Dendritic cell treated with granulocyte-macrophage colony-stimulating factor and Interleukin-4, amounts not matched to agents 40 ng/mL and 50 ng/mL, for 4 days (primary cell): ENCODE results near the gene MYADM.
"Not testable (repeated sequence)": the region's sequence is repeated elsewhere in the genome, so short reads cannot be mapped to it uniquely, and the experiment has no call there.

Source experiments
- H3K27ac Mint-ChIP-seq: one replicate; pipeline ENCODE4 v1.8.0; 2022; ENCODE audit warnings: mild to moderate bottlenecking, mixed read lengths
- H3K27me3 Mint-ChIP-seq: one replicate; pipeline ENCODE4 v1.8.0; 2022; ENCODE audit warnings: mild to moderate bottlenecking, mixed read lengths
- H3K36me3 Mint-ChIP-seq: one replicate; pipeline ENCODE4 v1.8.0; 2022; ENCODE audit warnings: low read depth, mixed read lengths
- H3K4me1 Mint-ChIP-seq: one replicate; pipeline ENCODE4 v1.8.0; 2022; ENCODE audit warnings: low read depth, mixed read lengths
- H3K4me3 Mint-ChIP-seq: one replicate; pipeline ENCODE4 v1.8.0; 2022; ENCODE audit warnings: mild to moderate bottlenecking, moderate library complexity, mixed read lengths
- H3K9me3 Mint-ChIP-seq: one replicate; pipeline ENCODE4 v1.8.0; 2022; ENCODE audit warnings: mixed read lengths
- intact Hi-C: fragments of 100-400 bp; cut with micrococcal nuclease; formaldehyde crosslinking; loops from one replicate; pipeline ENCODE4 v1.15.0; 2022

MYADM gene, protein sequence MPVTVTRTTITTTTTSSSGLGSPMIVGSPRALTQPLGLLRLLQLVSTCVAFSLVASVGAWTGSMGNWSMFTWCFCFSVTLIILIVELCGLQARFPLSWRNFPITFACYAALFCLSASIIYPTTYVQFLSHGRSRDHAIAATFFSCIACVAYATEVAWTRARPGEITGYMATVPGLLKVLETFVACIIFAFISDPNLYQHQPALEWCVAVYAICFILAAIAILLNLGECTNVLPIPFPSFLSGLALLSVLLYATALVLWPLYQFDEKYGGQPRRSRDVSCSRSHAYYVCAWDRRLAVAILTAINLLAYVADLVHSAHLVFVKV

DNA sequence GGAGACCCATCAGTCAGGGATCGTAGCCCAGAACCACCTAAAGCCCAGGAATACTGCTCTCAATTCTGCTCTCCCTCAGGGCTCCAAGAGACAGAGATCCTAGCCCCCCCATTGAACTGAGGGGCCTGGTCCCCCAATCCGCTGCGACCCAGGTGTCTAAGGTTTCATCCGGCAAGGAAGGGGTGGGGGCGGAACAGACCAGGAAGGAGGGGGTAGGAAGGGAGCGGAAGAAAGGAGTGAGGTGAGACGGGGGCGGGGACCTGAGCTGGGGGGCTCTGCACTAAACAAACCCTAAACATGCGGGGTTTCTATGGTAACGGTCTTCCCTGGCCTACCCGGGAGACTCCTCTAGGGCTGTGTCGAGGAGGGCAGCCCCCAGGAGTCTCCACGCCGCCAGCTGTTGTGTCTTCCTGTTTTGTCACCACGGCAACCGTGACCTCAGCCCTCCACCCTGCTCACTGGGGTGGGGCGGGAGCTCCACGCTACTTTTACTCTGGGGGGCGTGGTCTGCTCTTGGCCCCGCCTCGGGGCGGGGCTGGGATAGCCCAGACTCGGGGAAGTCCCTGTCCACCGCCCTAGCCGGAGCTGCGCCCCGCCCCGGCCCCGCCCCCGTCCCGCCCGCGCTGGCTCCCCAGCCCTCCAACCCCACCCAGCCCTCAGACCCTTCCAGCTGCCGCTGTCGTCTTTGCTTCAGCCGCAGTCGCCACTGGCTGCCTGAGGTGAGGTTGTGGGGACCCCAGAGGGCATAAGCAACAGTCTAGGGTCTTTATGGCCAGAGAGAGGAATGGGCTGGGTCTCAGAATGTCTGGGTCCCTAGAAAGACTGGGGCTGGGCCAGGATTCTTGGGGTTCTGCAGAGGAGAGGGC lies at the start of gene MYADM:
Gene MYADM, plus strand, starts transcription at position 659 of the 866 bp plus-strand sequence. CDS start 5,647 bp downstream, outside the sequence.
- Mint-ChIP-seq H3K9me3 (no peaks in the 10 kb centered on the region), H3K27me3 (peaks cover 16% of the 10 kb centered on the region), H3K36me3 (peaks cover 30% of the 10 kb centered on the region), H3K27ac (peak within 1 kb of the TSS; percentile 95), H3K4me3 (peak within 1 kb of the TSS; percentile 93), H3K4me1 (peaks cover 59% of the 10 kb centered on the region)
- intact Hi-C loops = loop anchor here (2.0 kb wide), 2 partner anchors 15 to 269 kb away; partner anchors contain the start of gene CNOT3

- intact Hi-C loops = no loop called here
- peaks cover 19% of the 10 kb centered on the region for H3K4me1 Mint-ChIP-seq
- H3K27ac Mint-ChIP-seq = no peak overlapping the region
- no peaks in the 10 kb centered on the region for H3K36me3 Mint-ChIP-seq
- no peaks in the 10 kb centered on the region for H3K27me3 Mint-ChIP-seq
- no peak overlapping the region for H3K4me3 Mint-ChIP-seq
- no peaks in the 10 kb centered on the region for H3K9me3 Mint-ChIP-seq
Observed at GRCh38 chr19:53818756-53819155, 48.9 kb upstream of the MYADM start.

DNA sequence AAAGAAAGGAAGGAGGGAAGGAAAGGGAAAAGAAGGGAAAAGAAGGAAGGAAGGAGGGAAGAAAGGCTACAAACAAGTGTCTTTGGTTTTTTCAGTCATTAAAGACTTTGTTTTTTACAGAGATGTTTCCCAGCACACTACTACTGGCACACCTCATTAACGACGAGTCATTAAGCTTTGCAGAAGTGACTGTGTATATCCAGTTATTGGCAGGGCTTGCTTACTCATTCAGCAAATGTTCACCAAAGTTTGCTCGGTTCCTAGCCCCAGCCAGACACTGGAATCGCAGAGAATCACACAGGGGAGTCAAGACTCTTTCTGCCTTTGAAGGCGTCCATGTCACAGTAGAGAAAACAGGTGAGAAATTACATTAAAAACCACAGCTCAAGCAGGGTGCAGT lies 47.8 kb upstream of the MYADM start:
- peaks cover 30% of the 10 kb centered on the region for H3K4me1 Mint-ChIP-seq
- no peaks in the 10 kb centered on the region for H3K36me3 Mint-ChIP-seq
- no peak overlapping the region for H3K4me3 Mint-ChIP-seq
- H3K27ac Mint-ChIP-seq = peak overlapping the region; percentile 47
- intact Hi-C loops = no loop called here
- no peaks in the 10 kb centered on the region for H3K9me3 Mint-ChIP-seq
- H3K27me3 Mint-ChIP-seq = no peaks in the 10 kb centered on the region

DNA sequence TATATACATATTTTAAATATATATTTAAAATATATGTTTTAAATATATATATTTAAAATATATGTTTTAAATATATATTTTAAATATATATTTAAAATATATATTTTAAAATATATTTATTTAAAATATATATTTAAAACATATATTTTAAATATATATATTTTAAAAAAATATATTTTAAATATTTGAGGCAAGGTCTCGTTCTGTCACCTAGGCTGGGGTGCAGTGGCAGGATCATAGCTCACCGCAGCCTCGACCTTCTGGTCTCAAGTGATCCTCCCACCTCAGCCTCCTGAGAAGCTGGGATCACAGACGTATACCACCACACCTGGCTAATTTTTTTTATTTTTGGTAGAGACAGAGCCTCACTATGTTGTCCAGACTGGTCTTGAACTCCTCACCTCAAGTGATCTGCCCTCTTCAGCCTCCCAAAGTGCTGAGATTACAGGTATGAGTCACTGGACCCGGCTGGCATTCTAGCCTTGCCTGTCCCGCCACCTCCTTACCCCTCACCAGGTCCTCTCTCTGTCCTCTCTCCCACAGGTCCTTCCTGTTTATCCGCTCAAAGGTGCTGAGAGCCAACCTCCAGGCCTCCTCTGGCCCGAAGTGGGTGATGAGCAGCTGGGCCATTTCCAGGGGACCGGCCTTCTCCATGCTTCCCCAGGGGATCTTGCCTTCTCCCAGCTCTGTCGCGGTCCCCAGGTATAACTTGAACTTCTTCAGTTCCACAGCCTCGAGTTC lies 44.1 kb upstream of the MYADM start:
- peaks cover 2% of the 10 kb centered on the region for H3K27me3 Mint-ChIP-seq
- no peaks in the 10 kb centered on the region for H3K9me3 Mint-ChIP-seq
- peak overlapping the region; percentile 62 for H3K4me3 Mint-ChIP-seq
- intact Hi-C loops = no loop called here
- no peaks in the 10 kb centered on the region for H3K36me3 Mint-ChIP-seq
- peaks cover 48% of the 10 kb centered on the region for H3K4me1 Mint-ChIP-seq
- H3K27ac Mint-ChIP-seq = peak overlapping the region; percentile 87

- Mint-ChIP-seq H3K9me3 (no peaks in the 10 kb centered on the region), H3K36me3 (no peaks in the 10 kb centered on the region), H3K27me3 (peaks cover 2% of the 10 kb centered on the region), H3K4me3 (peak within 1 kb of the TSS; percentile 62), H3K4me1 (peaks cover 52% of the 10 kb centered on the region), H3K27ac (peak within 1 kb of the TSS; percentile 87)
- intact Hi-C loops = no loop called here
Observed at GRCh38 chr19:53824134-53824611, 43.5 kb upstream of the MYADM start, which contains the start of gene NLRP12. TSS of gene NLRP12 (minus strand) at chr19:53824314. CDS start at chr19:53824174, 140 bp downstream.

DNA sequence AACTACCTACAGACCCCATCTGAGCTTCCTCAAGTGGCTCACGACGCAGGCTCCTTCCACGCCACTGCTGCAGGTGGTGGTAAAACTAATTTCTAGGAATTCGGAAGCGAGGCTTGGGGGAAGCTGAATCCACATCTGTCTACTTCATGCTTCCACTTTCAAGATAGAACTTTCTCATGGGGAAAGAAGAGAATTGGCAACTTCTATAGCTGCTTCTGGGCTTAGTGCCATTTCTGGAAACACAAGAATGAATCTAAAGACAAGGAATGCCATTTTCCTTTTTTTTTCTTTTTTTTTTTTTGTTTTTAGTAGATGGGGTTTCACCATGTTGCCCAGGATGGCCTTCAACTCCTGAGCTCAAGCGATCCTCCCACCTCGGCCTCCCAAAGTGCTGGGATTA lies 40.8 kb upstream of the MYADM start:
- Mint-ChIP-seq H3K27me3 (peaks cover 11% of the 10 kb centered on the region), H3K9me3 (no peaks in the 10 kb centered on the region), H3K4me1 (peaks cover 59% of the 10 kb centered on the region), H3K27ac (no peak overlapping the region), H3K36me3 (no peaks in the 10 kb centered on the region), H3K4me3 (no peak overlapping the region)
- intact Hi-C loops = no loop called here

GRCh38 chr19:53828531-53828930 lies 39.2 kb upstream of the MYADM start:
- no peaks in the 10 kb centered on the region for H3K9me3 Mint-ChIP-seq
- peaks cover 26% of the 10 kb centered on the region for H3K27me3 Mint-ChIP-seq
- no peak overlapping the region for H3K27ac Mint-ChIP-seq
- no peak overlapping the region for H3K4me3 Mint-ChIP-seq
- peaks cover 70% of the 10 kb centered on the region for H3K4me1 Mint-ChIP-seq
- intact Hi-C loops = no loop called here
- H3K36me3 Mint-ChIP-seq = no peaks in the 10 kb centered on the region

- H3K9me3 Mint-ChIP-seq, intact Hi-C loops, H3K4me3 Mint-ChIP-seq, H3K36me3 Mint-ChIP-seq: not testable (repeated sequence)
- Mint-ChIP-seq H3K27me3 (peaks cover 36% of the 10 kb centered on the region), H3K4me1 (peaks cover 41% of the 10 kb centered on the region), H3K27ac (peak overlapping the region; percentile 10)
Observed at GRCh38 chr19:53832861-53833260, 34.8 kb upstream of the MYADM start.

- intact Hi-C loops, H3K4me3 Mint-ChIP-seq, H3K9me3 Mint-ChIP-seq, H3K36me3 Mint-ChIP-seq, H3K27ac Mint-ChIP-seq: not testable (repeated sequence)
- peaks cover 15% of the 10 kb centered on the region for H3K27me3 Mint-ChIP-seq
- peaks cover 25% of the 10 kb centered on the region for H3K4me1 Mint-ChIP-seq
Observed at GRCh38 chr19:53838446-53838845, 29.2 kb upstream of the MYADM start.

- H3K27me3 Mint-ChIP-seq, H3K27ac Mint-ChIP-seq, H3K4me3 Mint-ChIP-seq, H3K9me3 Mint-ChIP-seq, H3K36me3 Mint-ChIP-seq: not testable (repeated sequence)
- H3K4me1 Mint-ChIP-seq = peaks cover 34% of the 10 kb centered on the region
- intact Hi-C loops = loop anchor here (5.0 kb wide), 2 partner anchors 42 to 182 kb away; partner anchors contain the start of gene PRKCG
Observed at GRCh38 chr19:53840241-53840640, 27.4 kb upstream of the MYADM start.

- not testable (repeated sequence) for H3K27ac Mint-ChIP-seq, H3K9me3 Mint-ChIP-seq, H3K27me3 Mint-ChIP-seq, H3K4me3 Mint-ChIP-seq, H3K36me3 Mint-ChIP-seq
- peaks cover 41% of the 10 kb centered on the region for H3K4me1 Mint-ChIP-seq
- intact Hi-C loops = loop anchor here (5.0 kb wide), 2 partner anchors 41 to 181 kb away; partner anchors contain the start of gene PRKCG
Observed at GRCh38 chr19:53840914-53841313, 26.8 kb upstream of the MYADM start.

DNA sequence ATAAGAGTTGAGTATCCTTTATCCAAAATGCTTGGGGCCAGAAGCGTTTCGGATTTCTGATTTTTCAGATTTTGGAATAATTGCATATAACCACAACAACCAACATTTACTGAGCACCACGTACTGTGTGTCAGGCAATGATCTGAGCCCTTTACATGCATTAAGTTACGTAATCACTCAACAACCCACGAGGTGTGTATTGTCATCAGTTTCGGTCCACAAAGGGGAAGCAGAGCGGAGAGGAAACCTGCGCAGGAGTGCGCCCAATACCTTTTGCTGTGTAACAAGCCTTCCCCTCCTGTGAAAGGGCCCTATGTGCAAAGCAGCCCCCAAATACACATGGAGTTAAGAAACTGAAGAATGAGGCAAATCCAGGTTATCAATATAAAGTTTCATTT lies 22.8 kb upstream of the MYADM start:
- Mint-ChIP-seq H3K27me3 (peaks cover 10% of the 10 kb centered on the region), H3K4me3 (peak overlapping the region; percentile 37), H3K36me3 (no peaks in the 10 kb centered on the region), H3K27ac (peak overlapping the region; percentile 81), H3K4me1 (peaks cover 60% of the 10 kb centered on the region), H3K9me3 (no peaks in the 10 kb centered on the region)
- intact Hi-C loops = loop anchor here (5.0 kb wide), 2 partner anchors 37 to 177 kb away; partner anchors contain the start of gene PRKCG

GRCh38 chr19:53847555-53847954 lies 20.1 kb upstream of the MYADM start:
- Mint-ChIP-seq H3K27me3 (peaks cover 14% of the 10 kb centered on the region), H3K36me3 (no peaks in the 10 kb centered on the region), H3K4me3 (no peak overlapping the region), H3K27ac (peak overlapping the region; percentile 0), H3K9me3 (no peaks in the 10 kb centered on the region), H3K4me1 (peaks cover 62% of the 10 kb centered on the region)
- intact Hi-C loops = no loop called here
